Upper lobe of left lung (tissue), 6 donors: ENCODE data around the gene CD6. TPM values are rescaled to one million over a fixed set of nuclear protein-coding genes. Genes with fewer than 3 reads are reported as not detected.

Experiments
- ATAC-seq, 2 donors: fragments of 200-7000 bp; cut with Tn5 transposase; one replicate each; pipeline ENCODE4 v1.9.1; 2022; ENCODE audit warnings: mild to moderate bottlenecking in 2 of 2, moderate library complexity in 2 of 2; ENCODE audit not compliant: low FRiP score in 2 of 2
- DNase-seq, 2 donors: peaks; one replicate each; pipeline ENCODE4 v3.0.0-alpha.2; 2019 to 2020
- H3K27ac ChIP-seq, 4 donors: fragments of 200-600 bp; sonication (generic); one replicate each; pipeline ENCODE4 v1.5.1; 2016 to 2019
- H3K27me3 ChIP-seq, 4 donors: fragments of 200-600 bp; sonication (generic); one replicate each; pipeline ENCODE4 v1.5.1; 2017 to 2019
- H3K36me3 ChIP-seq, 4 donors: fragments of 200-600 bp; sonication (generic); one replicate each; pipeline ENCODE4 v1.5.1; 2016 to 2019
- H3K4me1 ChIP-seq, 4 donors: fragments of 200-600 bp; sonication (generic); one replicate each; pipeline ENCODE4 v1.5.1; 2018 to 2019
- H3K4me3 ChIP-seq, 4 donors: fragments of 200-600 bp; sonication (generic); one replicate each; pipeline ENCODE4 v1.5.1; 2017 to 2019; ENCODE audit warnings: mild to moderate bottlenecking in 2 of 4, moderate library complexity in 1 of 4
- H3K9me3 ChIP-seq, 4 donors: fragments of 200-600 bp; sonication (generic); one replicate each; pipeline ENCODE4 v1.5.1; 2018 to 2019
- EP300 ChIP-seq, 4 donors: sonication (generic); formaldehyde crosslinking; IDR thresholded peaks; one replicate each; pipeline ENCODE4 v1.5.1; 2017; ENCODE audit warnings: antibody characterized with exemption in 4 of 4, control low read depth in 2 of 4
- POLR2A ChIP-seq, 4 donors: fragments of 450-650 bp; IDR thresholded peaks; one replicate each; pipeline ENCODE4 v1.5.1; 2016 to 2017; ENCODE audit warnings: antibody characterized with exemption in 4 of 4, mild to moderate bottlenecking in 2 of 4
- POLR2AphosphoS5 ChIP-seq, 2 donors: sonication (generic); formaldehyde crosslinking; IDR thresholded peaks; one replicate each; pipeline ENCODE4 v1.5.1; 2017; ENCODE audit warnings: antibody characterized with exemption in 2 of 2
- WGBS, 2 donors: methylation state at CpG; one replicate each; pipeline ENCODE4 v1.1.5; 2017 to 2018; 5-methylcytosine and 5-hydroxymethylcytosine counted together
- total RNA-seq, 6 donors: library from RNA; depleted of rRNA in 4 of 6; stranded (reverse); fragments of >200 nt in 4 of 6; gene quantifications; one replicate each; pipeline versions ENCODE4 v1.1.0 to v1.2.1, GENCODE V29; 2016 to 2021
- TF ChIP-seq, protein P1 (sequence below), 6 experiments: fragments of 450-650 bp in 4 of 6; fragments of 200-600 bp in 2 of 6; sonication (generic) in 2 of 6; IDR thresholded peaks; one replicate each; pipeline ENCODE4 v1.5.1; 2016 to 2019; ENCODE audit warnings: antibody characterized with exemption in 6 of 6
- donor health status: DM: no; HTN: no; CAD: no; lungs with moderate emphysema.
- donor health status: DM: no; HTN: yes; CAD: no; lungs with severe emphysema.

The CD6 gene
- total RNA-seq, 6 donors from 2014 or later = 3.8 to 27.2 (median 5.3) TPM

DNA sequence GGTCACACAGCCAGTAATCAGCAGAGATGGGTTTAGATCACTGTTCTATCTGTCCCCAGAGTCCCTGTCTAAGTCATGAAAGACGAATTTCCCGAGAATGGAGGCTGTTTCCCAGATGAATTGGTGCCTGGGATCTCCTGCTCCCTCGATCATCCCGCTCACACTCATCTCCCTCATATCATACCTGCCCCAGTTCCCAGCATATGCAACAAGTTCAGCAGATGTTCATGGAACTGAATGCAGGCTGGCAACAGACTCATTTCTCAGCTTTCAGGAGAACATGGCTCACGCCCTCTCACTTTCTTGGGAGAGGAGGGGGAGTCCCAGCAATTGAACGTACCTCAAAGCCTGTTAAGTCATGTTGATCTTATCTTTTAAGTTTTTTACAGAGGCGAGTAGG is 22.1 kb downstream of the CD6 start:
- no peaks in the 10 kb centered on the region for H3K9me3 ChIP-seq
- TF ChIP-seq, protein P1, sequence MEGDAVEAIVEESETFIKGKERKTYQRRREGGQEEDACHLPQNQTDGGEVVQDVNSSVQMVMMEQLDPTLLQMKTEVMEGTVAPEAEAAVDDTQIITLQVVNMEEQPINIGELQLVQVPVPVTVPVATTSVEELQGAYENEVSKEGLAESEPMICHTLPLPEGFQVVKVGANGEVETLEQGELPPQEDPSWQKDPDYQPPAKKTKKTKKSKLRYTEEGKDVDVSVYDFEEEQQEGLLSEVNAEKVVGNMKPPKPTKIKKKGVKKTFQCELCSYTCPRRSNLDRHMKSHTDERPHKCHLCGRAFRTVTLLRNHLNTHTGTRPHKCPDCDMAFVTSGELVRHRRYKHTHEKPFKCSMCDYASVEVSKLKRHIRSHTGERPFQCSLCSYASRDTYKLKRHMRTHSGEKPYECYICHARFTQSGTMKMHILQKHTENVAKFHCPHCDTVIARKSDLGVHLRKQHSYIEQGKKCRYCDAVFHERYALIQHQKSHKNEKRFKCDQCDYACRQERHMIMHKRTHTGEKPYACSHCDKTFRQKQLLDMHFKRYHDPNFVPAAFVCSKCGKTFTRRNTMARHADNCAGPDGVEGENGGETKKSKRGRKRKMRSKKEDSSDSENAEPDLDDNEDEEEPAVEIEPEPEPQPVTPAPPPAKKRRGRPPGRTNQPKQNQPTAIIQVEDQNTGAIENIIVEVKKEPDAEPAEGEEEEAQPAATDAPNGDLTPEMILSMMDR (IDR thresholded peaks at IDR 0.05) = no peak
- no peak for TF ChIP-seq EP300 (IDR thresholded peaks at IDR 0.05)
- peaks cover 6 to 20% (median 11%) of the 10 kb centered on the region in 4 donors for H3K4me1 ChIP-seq
- ATAC-seq (no peak), DNase-seq (no peak)
- H3K36me3 ChIP-seq = no peaks in the 10 kb centered on the region
- no peaks in the 10 kb centered on the region for H3K27me3 ChIP-seq
- H3K4me3 ChIP-seq = no peak overlapping the region
- H3K27ac ChIP-seq = no peak overlapping the region
- WGBS, 2 donors = 63 to 65% methylated on average over 7 of the region's 7 CpGs

DNA sequence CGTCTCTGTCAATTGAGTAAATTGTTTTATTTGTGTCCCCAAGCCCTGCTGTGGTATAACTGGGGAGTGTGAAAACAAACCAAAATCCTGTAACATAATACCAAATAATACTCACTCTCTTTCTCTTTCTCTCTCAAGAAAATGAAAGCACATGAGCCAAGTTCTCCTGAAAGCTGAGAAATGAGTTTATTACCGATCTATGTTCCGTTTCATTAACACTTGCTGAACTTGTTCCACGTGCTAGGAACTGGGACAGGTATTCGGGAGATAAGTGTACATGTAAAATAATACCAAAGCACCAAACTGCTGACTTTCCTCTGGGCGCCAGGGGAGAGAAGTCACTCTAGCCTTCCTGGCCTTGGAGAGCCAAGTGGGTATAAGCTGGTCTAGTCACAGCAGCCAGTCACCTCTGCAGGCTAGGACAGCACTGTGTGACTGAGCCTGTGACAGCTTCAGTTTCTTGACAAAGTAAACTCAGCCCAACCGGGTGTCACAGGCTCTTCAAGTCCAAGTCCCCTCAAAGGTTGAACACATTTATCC is 23.1 kb downstream of the CD6 start:
- 60 to 61% methylated on average over 7 of the region's 7 CpGs for WGBS, 2 donors
- DNase-seq = no peak
- Histone ChIP-seq H3K4me1 (peaks cover 6 to 20% (median 11%) of the 10 kb centered on the region in 4 donors), H3K27ac (no peak overlapping the region), H3K4me3 (no peak overlapping the region), H3K36me3 (no peaks in the 10 kb centered on the region), H3K27me3 (no peaks in the 10 kb centered on the region), H3K9me3 (no peaks in the 10 kb centered on the region)
- no peak for TF ChIP-seq POLR2A (IDR thresholded peaks at IDR 0.05)
- TF ChIP-seq, protein P1 (IDR thresholded peaks at IDR 0.05) = no peak
- no peak for ATAC-seq

DNA sequence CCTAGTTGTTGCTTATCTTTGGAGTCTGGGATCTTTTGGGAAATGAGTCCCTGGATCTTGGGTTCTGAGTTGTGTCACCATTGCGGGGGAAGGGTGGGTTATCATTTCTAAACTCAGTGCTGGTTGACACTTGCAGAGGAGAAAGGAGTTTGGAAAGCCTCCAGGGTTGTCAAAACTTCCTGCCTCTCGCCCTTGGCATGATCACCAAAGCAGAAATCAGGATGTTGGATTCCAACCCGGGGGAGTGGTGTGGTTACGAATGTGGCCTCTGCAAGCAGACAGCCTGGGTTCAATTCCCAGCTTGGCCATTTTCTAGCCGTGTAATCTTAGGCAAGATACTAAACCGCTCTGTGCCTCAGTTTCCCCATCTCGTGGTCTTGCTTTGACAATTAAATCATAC is 24.3 kb downstream of the CD6 start:
- Histone ChIP-seq H3K36me3 (no peaks in the 10 kb centered on the region), H3K4me3 (no peak overlapping the region)
- 47 to 50% methylated on average over 7 of the region's 7 CpGs for WGBS, 2 donors

DNA sequence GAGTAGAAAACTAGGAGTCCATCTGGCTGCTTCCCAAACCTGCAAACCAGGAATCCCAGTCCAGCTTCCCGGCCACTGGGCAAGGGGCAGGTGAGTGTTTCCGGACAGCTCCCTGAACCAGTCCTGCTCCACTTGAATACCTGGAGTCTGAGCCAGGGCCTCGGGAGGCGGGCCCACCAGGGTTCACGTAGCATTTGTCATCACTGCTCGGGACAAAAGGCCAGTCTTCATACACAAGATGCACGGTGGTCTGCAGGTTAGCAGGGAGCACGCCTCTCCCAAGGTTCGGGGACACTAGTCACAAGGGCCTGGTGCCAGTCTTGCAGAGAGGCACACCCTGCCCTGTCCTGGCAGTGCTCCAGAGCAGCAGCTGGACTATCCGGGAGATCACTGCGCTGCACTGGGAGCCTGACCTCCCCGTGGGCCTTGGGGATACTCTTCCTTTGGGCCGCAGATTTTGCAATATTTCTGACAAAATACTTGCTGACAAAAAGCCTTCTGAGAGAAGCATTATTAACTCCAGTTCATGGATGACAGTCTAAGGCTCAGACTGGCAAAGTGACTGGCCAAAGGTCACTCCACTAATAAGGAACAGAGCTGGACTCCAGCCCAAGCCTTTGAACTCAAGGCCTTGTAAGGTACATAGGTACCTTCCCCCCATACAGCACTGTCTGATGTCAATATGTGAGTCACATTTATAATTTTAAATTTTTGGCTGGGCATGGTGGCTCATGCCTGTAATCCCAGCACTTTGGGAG is 25.1 kb downstream of the CD6 start:
- TF ChIP-seq, protein P1 (IDR thresholded peaks at IDR 0.05) = no peak
- TF ChIP-seq EP300 (IDR thresholded peaks at IDR 0.05) (no peak), POLR2AphosphoS5 (IDR thresholded peaks at IDR 0.05) (no peak), POLR2A (IDR thresholded peaks at IDR 0.05) (no peak)
- Histone ChIP-seq H3K4me1 (peaks cover 6 to 20% (median 11%) of the 10 kb centered on the region in 4 donors), H3K27me3 (no peaks in the 10 kb centered on the region), H3K9me3 (no peaks in the 10 kb centered on the region), H3K4me3 (no peak overlapping the region), H3K36me3 (no peaks in the 10 kb centered on the region), H3K27ac (no peak overlapping the region)
- ATAC-seq (peak in 1 of 2 donors; percentile 10), DNase-seq (peak in 1 of 2 donors; percentile 41)
- 55 to 58% methylated on average over 12 to 13 of the region's 13 CpGs for WGBS, 2 donors

More for the DNA sequence above, 24.3 kb downstream of the CD6 start:
- DNase-seq = no peak
- H3K27me3 ChIP-seq = no peaks in the 10 kb centered on the region
- peaks cover 6 to 20% (median 11%) of the 10 kb centered on the region in 4 donors for H3K4me1 ChIP-seq
- no peaks in the 10 kb centered on the region for H3K9me3 ChIP-seq
- H3K27ac ChIP-seq = no peak overlapping the region
- ATAC-seq = peak in 1 of 2 donors; percentile 35
- TF ChIP-seq POLR2A (IDR thresholded peaks at IDR 0.05) (no peak), POLR2AphosphoS5 (IDR thresholded peaks at IDR 0.05) (no peak), EP300 (IDR thresholded peaks at IDR 0.05) (no peak)
- TF ChIP-seq, protein P1 (IDR thresholded peaks at IDR 0.05) = no peak

DNA sequence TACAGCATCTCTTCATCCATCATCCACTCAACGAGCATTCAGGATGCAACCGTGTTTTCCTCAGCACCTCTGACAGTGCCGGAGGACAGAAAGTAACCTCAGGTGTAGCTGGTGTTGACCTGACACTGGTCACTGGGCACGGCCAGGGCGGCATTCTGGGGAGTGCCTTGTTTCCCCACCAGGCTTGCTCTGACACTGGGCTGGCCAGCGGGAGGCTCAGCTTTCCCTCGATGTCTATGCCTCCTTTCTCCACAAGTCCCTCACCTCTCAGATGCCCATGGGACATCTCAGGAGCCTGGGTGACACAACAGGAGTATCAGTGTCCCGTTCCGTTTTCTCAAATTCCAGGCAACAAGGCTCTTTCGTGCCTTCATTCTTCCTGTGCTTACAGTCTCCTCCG is 28.9 kb downstream of the CD6 start:
- ATAC-seq (no peak), DNase-seq (no peak)
- no peaks in the 10 kb centered on the region for H3K9me3 ChIP-seq
- no peak overlapping the region for H3K4me3 ChIP-seq
- TF ChIP-seq, protein P1 (IDR thresholded peaks at IDR 0.05) = no peak
- no peak for TF ChIP-seq POLR2AphosphoS5 (IDR thresholded peaks at IDR 0.05)
- TF ChIP-seq POLR2A (IDR thresholded peaks at IDR 0.05) = no peak
- TF ChIP-seq EP300 (IDR thresholded peaks at IDR 0.05) = no peak
- no peak overlapping the region for H3K27ac ChIP-seq
- no peaks in the 10 kb centered on the region for H3K27me3 ChIP-seq
- H3K4me1 ChIP-seq = peaks cover 6 to 22% (median 11%) of the 10 kb centered on the region in 4 donors
- WGBS, 2 donors = 78 to 81% methylated on average over 11 of the region's 11 CpGs
- H3K36me3 ChIP-seq = no peaks in the 10 kb centered on the region
